PC-9 (cell line): Measurements from ENCODE around the gene MAN2A2.

ENCODE experiments used
- CTCF ChIP-seq: fragments of 200-600 bp; sonication (generic); conservative IDR thresholded peaks from 2 replicates; pipeline ENCODE4 v1.6.1; 2017; ENCODE audit warnings: mixed run types, antibody characterized with exemption, mild to moderate bottlenecking, moderate library complexity
- EZH2 ChIP-seq: fragments of 200-600 bp; sonication (generic); IDR thresholded peaks from 2 replicates; pipeline ENCODE4 v1.8.0; 2017; ENCODE audit warnings: antibody characterized with exemption, low read depth

GRCh38 chr15:90869140-90869541 lies 34.0 kb upstream of the MAN2A2 start:
- TF ChIP-seq CTCF: no peak
- no peak for TF ChIP-seq EZH2
